Measurements from ENCODE around the gene SERPINE1. TPM values are rescaled to one million over a fixed set of nuclear protein-coding genes. Genes with fewer than 3 reads are reported as not detected.

The SERPINE1 gene
- total and polyA plus RNA-seq, 2 of the 13 experiments (the other 11 are each of a cell fraction or from before 2014, with no cell fraction given): 21.2 to 1,576 TPM

- TF ChIP-seq SMC3 (IDR thresholded peaks at IDR 0.05; ENCODE audit: low read length): no peak
- no peak for TF ChIP-seq JARID2 (CRISPR knock-in tag; IDR thresholded peaks at IDR 0.05; ENCODE audit: insufficient replicate concordance)
- TF ChIP-seq PLRG1 (conservative IDR thresholded peaks at IDR 0.05): no peak
- 0 out of 2 replicates have a peak, but pooled peaks have one; percentile 35 for TF ChIP-seq ZNF605 (CRISPR knock-in tag; IDR thresholded peaks at IDR 0.05)
- TF ChIP-seq TFAP4 (IDR thresholded peaks at IDR 0.05; ENCODE audit: borderline replicate concordance, low read depth): no peak
- no peak for TF ChIP-seq NFYB (CRISPR knock-in tag; IDR thresholded peaks at IDR 0.05)
- TF ChIP-seq NR2F2 (IDR thresholded peaks at IDR 0.05; ENCODE audit: borderline replicate concordance, low read depth): 0 out of 2 replicates have a peak, but pooled peaks have one; percentile 29
- TF ChIP-seq, protein P1, sequence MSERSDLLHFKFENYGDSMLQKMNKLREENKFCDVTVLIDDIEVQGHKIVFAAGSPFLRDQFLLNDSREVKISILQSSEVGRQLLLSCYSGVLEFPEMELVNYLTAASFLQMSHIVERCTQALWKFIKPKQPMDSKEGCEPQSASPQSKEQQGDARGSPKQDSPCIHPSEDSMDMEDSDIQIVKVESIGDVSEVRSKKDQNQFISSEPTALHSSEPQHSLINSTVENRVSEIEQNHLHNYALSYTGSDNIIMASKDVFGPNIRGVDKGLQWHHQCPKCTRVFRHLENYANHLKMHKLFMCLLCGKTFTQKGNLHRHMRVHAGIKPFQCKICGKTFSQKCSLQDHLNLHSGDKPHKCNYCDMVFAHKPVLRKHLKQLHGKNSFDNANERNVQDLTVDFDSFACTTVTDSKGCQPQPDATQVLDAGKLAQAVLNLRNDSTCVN (CRISPR knock-in tag; IDR thresholded peaks at IDR 0.05; ENCODE audit: borderline replicate concordance): no peak
- TF ChIP-seq, protein P2, sequence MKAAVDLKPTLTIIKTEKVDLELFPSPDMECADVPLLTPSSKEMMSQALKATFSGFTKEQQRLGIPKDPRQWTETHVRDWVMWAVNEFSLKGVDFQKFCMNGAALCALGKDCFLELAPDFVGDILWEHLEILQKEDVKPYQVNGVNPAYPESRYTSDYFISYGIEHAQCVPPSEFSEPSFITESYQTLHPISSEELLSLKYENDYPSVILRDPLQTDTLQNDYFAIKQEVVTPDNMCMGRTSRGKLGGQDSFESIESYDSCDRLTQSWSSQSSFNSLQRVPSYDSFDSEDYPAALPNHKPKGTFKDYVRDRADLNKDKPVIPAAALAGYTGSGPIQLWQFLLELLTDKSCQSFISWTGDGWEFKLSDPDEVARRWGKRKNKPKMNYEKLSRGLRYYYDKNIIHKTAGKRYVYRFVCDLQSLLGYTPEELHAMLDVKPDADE (CRISPR knock-in tag; IDR thresholded peaks at IDR 0.05): no peak
- no peak for TF ChIP-seq KAT8 (CRISPR knock-in tag; IDR thresholded peaks at IDR 0.05)
- no peak for TF ChIP-seq ZFP90 (CRISPR knock-in tag; IDR thresholded peaks at IDR 0.05; ENCODE audit: borderline replicate concordance)
- TF ChIP-seq, protein P3, sequence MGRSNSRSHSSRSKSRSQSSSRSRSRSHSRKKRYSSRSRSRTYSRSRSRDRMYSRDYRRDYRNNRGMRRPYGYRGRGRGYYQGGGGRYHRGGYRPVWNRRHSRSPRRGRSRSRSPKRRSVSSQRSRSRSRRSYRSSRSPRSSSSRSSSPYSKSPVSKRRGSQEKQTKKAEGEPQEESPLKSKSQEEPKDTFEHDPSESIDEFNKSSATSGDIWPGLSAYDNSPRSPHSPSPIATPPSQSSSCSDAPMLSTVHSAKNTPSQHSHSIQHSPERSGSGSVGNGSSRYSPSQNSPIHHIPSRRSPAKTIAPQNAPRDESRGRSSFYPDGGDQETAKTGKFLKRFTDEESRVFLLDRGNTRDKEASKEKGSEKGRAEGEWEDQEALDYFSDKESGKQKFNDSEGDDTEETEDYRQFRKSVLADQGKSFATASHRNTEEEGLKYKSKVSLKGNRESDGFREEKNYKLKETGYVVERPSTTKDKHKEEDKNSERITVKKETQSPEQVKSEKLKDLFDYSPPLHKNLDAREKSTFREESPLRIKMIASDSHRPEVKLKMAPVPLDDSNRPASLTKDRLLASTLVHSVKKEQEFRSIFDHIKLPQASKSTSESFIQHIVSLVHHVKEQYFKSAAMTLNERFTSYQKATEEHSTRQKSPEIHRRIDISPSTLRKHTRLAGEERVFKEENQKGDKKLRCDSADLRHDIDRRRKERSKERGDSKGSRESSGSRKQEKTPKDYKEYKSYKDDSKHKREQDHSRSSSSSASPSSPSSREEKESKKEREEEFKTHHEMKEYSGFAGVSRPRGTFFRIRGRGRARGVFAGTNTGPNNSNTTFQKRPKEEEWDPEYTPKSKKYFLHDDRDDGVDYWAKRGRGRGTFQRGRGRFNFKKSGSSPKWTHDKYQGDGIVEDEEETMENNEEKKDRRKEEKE (IDR thresholded peaks at IDR 0.05): no peak
- no peak for TF ChIP-seq CENPX (CRISPR knock-in tag; IDR thresholded peaks at IDR 0.05)
- peak; percentile 78 for TF ChIP-seq HDAC2 (CRISPR knock-in tag; IDR thresholded peaks at IDR 0.05)
- no peak for TF ChIP-seq MATR3 (CRISPR knock-in tag; IDR thresholded peaks at IDR 0.05)
- no peak for TF ChIP-seq TAF15 (IDR thresholded peaks at IDR 0.05; ENCODE audit: low read depth, low read length, poor library complexity, severe bottlenecking)
- TF ChIP-seq ZNF20 (CRISPR knock-in tag; IDR thresholded peaks at IDR 0.05): no peak
- no peak for TF ChIP-seq ZNF235 (CRISPR knock-in tag; IDR thresholded peaks at IDR 0.05; ENCODE audit: borderline replicate concordance)
- no peak for TF ChIP-seq SOX13 (IDR thresholded peaks at IDR 0.05)
- TF ChIP-seq SOX13 (CRISPR knock-in tag; conservative IDR thresholded peaks at IDR 0.05 in 1 of 2, IDR thresholded peaks at IDR 0.05 in 1 of 2): no peak; a peak in 1 of 4 replicates
- no peak for TF ChIP-seq ZNF264 (CRISPR knock-in tag; IDR thresholded peaks at IDR 0.05)
- peak; percentile 45; the same call in 1 of the 2 replicates for TF ChIP-seq RXRB (CRISPR knock-in tag; IDR thresholded peaks at IDR 0.05; ENCODE audit: borderline replicate concordance)
- no peak for TF ChIP-seq ESRRA (CRISPR knock-in tag; IDR thresholded peaks at IDR 0.05; ENCODE audit: low read depth)
- no peak for TF ChIP-seq SMAD1 (CRISPR knock-in tag; IDR thresholded peaks at IDR 0.05; ENCODE audit: borderline replicate concordance, low read depth)
- TF ChIP-seq ARHGAP35 (CRISPR knock-in tag; IDR thresholded peaks at IDR 0.05; ENCODE audit: borderline replicate concordance): no peak
- TF ChIP-seq ZNF749 (CRISPR knock-in tag; IDR thresholded peaks at IDR 0.05; ENCODE audit: borderline replicate concordance): no peak
Measured at GRCh38 chr7:101104193-101104713, 22.7 kb upstream of the SERPINE1 start (continued).

All from HepG2 (cell line).